NK-92 (cell line): ENCODE measurements around the gene PERP.

Experiments used
- DNase-seq: peaks from one replicate; lab custom pipeline; 2025; ENCODE audit not compliant: unreplicated experiment; lab: John Stamatoyannopoulos, UW

The PERP gene

DNA sequence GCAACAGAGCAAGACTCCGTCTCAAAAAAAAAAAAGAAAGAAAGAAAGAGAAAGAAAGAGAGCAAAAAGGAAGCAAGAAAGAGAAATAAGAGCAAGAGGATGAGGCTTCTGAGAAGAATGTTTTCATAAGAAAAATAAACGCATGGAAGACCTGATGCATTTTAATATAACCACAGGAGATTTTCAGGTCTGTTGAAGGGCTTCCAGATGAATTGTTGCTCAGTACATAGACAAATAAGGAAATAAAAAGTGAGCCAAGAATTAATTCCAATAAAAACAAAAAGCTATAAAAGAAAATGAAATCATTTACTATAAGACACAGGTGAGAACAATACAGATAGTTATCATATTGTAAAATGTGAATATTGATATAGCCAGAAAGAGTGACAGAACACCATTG lies 43.5 kb downstream of the PERP start:
- DNase-seq = no peak

DNA sequence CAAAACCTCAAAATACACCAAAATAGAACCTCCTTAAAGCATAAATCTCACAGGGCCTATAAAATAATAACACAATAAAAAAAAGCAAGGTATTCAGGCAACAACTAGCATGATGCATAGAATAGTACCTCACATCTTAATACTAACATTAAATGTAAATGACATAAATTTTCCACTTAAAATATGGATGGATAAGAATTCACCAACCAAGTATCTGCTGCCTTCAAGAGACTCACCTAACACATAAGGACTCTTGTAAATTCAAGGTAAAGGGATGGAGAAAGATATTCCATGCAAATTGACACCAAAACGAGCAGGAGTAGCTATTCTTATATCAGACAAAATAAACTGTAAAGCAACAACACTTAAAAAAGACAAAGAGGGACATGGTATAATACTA lies 52.2 kb downstream of the PERP start:
- DNase-seq = no peak

DNA sequence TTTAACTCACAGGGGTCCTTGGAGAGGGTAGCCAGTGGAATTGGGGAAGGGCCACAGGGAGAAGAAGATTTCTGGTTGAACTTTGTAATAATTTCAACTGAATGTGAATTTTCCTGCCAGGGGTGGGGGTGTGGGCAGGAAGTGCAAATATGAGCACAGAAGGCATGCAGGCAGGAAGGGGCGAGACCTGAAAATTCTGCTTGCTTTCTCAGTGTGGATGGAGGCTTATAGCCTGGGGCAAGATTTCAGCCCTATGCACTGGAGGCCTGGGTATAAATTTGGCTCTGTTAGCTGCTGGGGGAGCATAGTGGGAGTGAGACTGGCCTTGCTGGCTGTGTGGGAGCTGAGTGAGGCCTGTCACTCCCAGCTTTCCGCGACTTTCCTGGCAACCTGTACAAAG lies 54.4 kb downstream of the PERP start:
- no peak for DNase-seq

DNA sequence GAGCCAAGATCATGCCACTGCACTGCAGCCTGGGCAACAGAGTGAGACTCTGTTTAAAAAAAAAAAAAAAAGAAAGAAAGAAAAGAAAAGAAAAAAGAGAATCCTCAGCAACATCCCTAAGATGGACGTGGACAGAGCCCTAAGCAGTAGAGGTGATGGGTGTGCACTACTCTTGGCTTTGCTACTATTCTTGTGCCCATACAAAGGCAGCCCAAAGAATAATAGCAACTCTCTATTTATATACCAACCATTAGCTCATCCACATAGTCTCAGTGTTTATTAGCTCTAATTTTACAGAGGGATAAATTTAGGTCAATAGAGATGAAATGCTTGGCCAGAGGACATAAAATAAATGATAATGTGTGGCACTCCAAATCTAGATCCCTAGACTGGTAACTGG lies 62.2 kb downstream of the PERP start:
- no peak for DNase-seq

DNA sequence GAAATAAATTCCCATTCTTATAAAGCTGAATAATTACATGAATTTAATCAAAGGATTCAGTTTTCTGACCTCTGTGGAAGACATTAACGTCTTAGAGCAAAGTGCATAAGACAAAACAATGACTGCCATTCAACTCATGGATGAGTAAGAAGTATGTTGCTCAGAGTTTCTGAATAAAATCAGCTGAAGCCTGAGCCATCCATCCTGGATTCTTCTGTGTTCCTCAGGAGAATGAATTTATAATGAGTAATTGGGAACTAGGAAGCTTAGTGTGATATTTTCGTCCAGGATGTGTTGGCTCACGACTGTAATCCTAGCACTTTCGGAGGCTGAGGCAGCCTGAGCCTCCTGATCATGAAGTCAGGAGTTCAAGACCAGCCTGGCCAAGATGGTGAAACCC lies 62.8 kb downstream of the PERP start:
- no peak for DNase-seq
